Hematopoietic multipotent progenitor cell treated with erythropoietin and hydrocortisone succinate and interleukin-3 and kit ligand, for 15 days (in vitro differentiated cells): ENCODE results near the gene DNAI4.

Experiments
- DNase-seq: peaks from one replicate; pipeline ENCODE4 v3.0.0-alpha.2; 2015; ENCODE audit warnings: low spot score

DNAI4 gene

GRCh38 chr1:66767626-66768025 lies 157.0 kb downstream of the DNAI4 start:
- DNase-seq = no peak

GRCh38 chr1:66764994-66765578 lies 159.6 kb downstream of the DNAI4 start:
- DNase-seq = peak; percentile 60
